ENCODE measurements around the gene TBC1D32.
"Not testable (repeated sequence)": the region's sequence is repeated elsewhere in the genome, so short reads cannot be mapped to it uniquely, and the experiment has no call there.

Gene TBC1D32

DNA sequence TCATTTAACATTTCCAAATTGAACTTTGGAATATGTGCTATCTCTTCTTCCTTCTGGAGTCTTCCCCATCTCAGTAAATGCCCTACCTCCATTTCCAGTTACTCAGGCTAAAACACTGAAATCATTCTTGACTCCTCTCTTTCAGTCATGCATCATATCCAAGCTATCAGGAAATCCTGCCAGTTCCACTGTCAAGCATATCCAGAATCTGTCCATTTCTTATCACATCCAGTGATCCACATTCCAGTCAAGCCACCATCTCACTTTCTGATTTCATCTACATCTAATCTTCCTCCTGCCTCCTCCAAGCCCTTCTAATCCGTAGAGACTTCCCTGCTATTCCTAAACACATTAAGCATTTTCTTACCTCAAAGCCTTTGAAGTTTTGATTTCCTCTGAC, 15.3 kb upstream of the TBC1D32 start:
- H3K27ac ChIP-seq (ENCODE audit: low read depth, low read length), result no peak overlapping the region
- peaks cover 7% of the 10 kb centered on the region; the same call in 1 of the 2 replicates for H3K4me1 ChIP-seq (ENCODE audit: control insufficient read depth, insufficient read depth, low read length)
- no peaks in the 10 kb centered on the region for H3K36me3 ChIP-seq (ENCODE audit: control insufficient read depth, insufficient read depth, low read length)
- H3K4me3 ChIP-seq (ENCODE audit: low read depth, low read length), result no peak overlapping the region
- H3K27me3 ChIP-seq (ENCODE audit: control insufficient read depth, insufficient read depth, low read length), result no peaks in the 10 kb centered on the region
- no peak overlapping the region for H3K9ac ChIP-seq (ENCODE audit: low read depth, low read length)
- H3K9me3 ChIP-seq (ENCODE audit: control insufficient read depth, insufficient read depth, low read length), result no peaks in the 10 kb centered on the region

DNA sequence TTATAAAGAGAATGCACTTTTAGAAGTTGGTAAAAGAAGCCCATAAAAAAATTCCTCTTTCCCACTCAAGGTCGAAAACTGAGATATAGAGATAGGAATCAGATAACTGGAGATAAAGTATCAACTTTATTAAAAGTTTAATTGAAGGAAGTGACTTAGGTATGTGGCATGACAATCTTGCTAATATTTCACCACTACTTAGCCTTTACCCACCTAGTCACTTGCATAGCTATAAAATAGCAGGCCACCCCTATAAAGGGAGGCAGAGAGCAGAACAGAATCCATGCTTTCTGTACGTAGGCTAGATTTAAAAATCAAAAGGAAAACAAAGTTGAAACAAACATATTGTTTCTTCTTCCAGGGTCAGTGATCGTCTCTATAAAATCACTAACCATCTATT, 13.2 kb upstream of the TBC1D32 start:
- Histone ChIP-seq H3K27me3 (ENCODE audit: control insufficient read depth, insufficient read depth, low read length) (no peaks in the 10 kb centered on the region), H3K4me3 (ENCODE audit: low read depth, low read length) (no peak overlapping the region), H3K27ac (ENCODE audit: low read depth, low read length) (no peak overlapping the region), H3K9ac (ENCODE audit: low read depth, low read length) (no peak overlapping the region), H3K36me3 (ENCODE audit: control insufficient read depth, insufficient read depth, low read length) (no peaks in the 10 kb centered on the region), H3K9me3 (ENCODE audit: control insufficient read depth, insufficient read depth, low read length) (no peaks in the 10 kb centered on the region), H3K4me1 (ENCODE audit: control insufficient read depth, insufficient read depth, low read length) (peaks cover 7% of the 10 kb centered on the region; the same call in 1 of the 2 replicates)

DNA sequence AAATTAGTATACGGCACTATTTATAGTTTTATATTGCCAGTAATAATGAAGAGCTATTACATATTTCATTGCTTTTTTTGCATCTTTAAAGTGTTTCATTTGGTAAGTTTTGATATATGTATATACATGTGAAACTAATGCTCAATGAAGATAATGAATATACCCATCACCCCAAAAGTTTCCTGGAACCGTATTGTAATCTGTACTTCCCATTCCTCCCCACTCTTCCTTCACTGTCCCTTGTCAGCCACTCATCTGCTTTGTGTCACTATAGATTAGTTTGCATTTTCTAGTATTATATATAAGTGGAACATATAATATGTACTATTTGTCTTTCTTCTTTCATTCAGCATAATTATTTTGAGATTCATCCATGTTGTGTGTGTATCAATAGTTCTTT, 10.3 kb upstream of the TBC1D32 start:
- no peaks in the 10 kb centered on the region for H3K9me3 ChIP-seq (ENCODE audit: control insufficient read depth, insufficient read depth, low read length)
- H3K9ac ChIP-seq (ENCODE audit: low read depth, low read length), result no peak overlapping the region

DNA sequence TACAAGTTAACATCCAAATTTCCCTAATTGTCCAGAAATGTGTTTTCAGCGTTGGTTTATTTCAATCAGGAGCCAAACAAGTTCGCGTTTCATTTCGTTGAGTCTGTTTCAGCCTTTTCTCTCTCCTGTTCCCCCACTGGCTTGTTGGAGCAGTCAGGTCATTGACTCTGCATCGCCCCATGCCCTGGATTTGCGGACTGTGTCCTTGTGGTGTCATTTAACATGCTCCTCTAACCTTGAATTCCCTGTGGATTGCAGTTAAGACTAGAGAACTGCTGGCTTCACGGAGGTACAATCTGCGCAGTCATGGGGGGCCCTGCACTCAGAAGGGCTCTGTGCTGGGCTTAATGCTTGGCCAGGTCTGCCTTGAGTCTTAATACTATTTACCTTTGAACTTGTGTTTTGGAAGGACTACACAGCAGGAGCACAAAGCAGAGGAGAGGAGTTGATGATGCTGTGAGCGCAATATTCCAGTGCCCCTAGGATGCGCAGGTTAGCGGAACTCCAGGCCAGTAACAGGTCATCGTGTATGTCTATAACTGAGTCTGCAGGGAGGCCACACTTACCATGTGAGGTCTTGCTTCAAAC, 5.5 kb upstream of the TBC1D32 start:
- no peak overlapping the region for H3K9ac ChIP-seq (ENCODE audit: low read depth, low read length)
- H3K4me1 ChIP-seq (ENCODE audit: control insufficient read depth, insufficient read depth, low read length), result peaks cover 6% of the 10 kb centered on the region; the same call in 1 of the 2 replicates
- H3K36me3 ChIP-seq (ENCODE audit: control insufficient read depth, insufficient read depth, low read length), result no peaks in the 10 kb centered on the region
- H3K4me3 ChIP-seq (ENCODE audit: low read depth, low read length), result no peak overlapping the region
- H3K9me3 ChIP-seq (ENCODE audit: control insufficient read depth, insufficient read depth, low read length), result no peaks in the 10 kb centered on the region
- H3K27me3 ChIP-seq (ENCODE audit: control insufficient read depth, insufficient read depth, low read length), result no peaks in the 10 kb centered on the region
- H3K27ac ChIP-seq (ENCODE audit: low read depth, low read length), result no peak overlapping the region

More for the DNA sequence above, 10.3 kb upstream of the TBC1D32 start:
- no peaks in the 10 kb centered on the region for H3K27me3 ChIP-seq (ENCODE audit: control insufficient read depth, insufficient read depth, low read length)
- H3K27ac ChIP-seq (ENCODE audit: low read depth, low read length), result no peak overlapping the region
- H3K36me3 ChIP-seq (ENCODE audit: control insufficient read depth, insufficient read depth, low read length), result no peaks in the 10 kb centered on the region
- H3K4me1 ChIP-seq (ENCODE audit: control insufficient read depth, insufficient read depth, low read length), result no peaks in the 10 kb centered on the region
- no peak overlapping the region for H3K4me3 ChIP-seq (ENCODE audit: low read depth, low read length)

DNA sequence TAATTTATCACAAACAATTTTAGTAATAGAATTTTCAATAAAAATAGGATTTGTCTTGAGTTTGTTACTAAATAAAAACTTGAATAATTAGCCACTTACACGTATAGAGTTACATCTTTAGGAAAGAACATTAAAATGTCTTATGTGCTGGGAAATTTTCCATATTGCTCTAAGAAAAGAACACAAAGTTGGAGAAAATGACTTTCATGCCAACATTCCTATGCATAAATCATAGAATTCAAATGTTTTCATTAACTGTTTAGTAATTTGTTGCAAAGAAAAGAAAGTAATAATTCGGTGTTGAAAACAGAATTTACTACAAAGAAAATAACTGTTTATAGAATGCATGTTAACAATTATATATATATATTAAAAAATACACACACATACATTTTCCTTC, 4.7 kb upstream of the TBC1D32 start:
- no peak overlapping the region for H3K27ac ChIP-seq (ENCODE audit: low read depth, low read length)
- H3K27me3 ChIP-seq (ENCODE audit: control insufficient read depth, insufficient read depth, low read length), result no peaks in the 10 kb centered on the region
- H3K4me1 ChIP-seq (ENCODE audit: control insufficient read depth, insufficient read depth, low read length), result peaks cover 6% of the 10 kb centered on the region; the same call in 1 of the 2 replicates
- H3K36me3 ChIP-seq (ENCODE audit: control insufficient read depth, insufficient read depth, low read length), result no peaks in the 10 kb centered on the region
- no peaks in the 10 kb centered on the region for H3K9me3 ChIP-seq (ENCODE audit: control insufficient read depth, insufficient read depth, low read length)
- no peak overlapping the region for H3K4me3 ChIP-seq (ENCODE audit: low read depth, low read length)
- no peak overlapping the region for H3K9ac ChIP-seq (ENCODE audit: low read depth, low read length)

DNA sequence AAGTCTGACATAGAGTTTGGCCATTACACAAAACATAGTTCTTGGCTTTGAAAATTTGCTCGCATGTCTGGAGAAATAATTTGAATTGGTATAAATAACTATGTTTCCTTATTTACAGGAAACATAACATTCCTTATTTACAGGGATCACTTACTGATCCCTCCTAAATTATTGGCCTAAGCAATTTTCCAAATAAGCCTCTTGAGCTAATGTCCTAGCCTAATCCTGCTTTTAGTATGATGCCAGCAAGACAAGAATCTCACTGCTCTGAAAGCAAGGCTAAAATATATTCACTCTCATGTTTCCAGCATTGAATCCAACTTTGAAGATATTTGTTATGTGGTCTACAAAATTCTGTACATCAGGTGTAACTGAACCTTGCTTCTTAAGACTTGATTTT, 4.1 kb upstream of the TBC1D32 start:
- no peaks in the 10 kb centered on the region for H3K27me3 ChIP-seq (ENCODE audit: control insufficient read depth, insufficient read depth, low read length)
- no peaks in the 10 kb centered on the region for H3K36me3 ChIP-seq (ENCODE audit: control insufficient read depth, insufficient read depth, low read length)
- no peak overlapping the region for H3K4me3 ChIP-seq (ENCODE audit: low read depth, low read length)
- no peak overlapping the region for H3K27ac ChIP-seq (ENCODE audit: low read depth, low read length)
- peaks cover 6% of the 10 kb centered on the region; the same call in 1 of the 2 replicates for H3K4me1 ChIP-seq (ENCODE audit: control insufficient read depth, insufficient read depth, low read length)
- no peak overlapping the region for H3K9ac ChIP-seq (ENCODE audit: low read depth, low read length)
- H3K9me3 ChIP-seq (ENCODE audit: control insufficient read depth, insufficient read depth, low read length), result no peaks in the 10 kb centered on the region

DNA sequence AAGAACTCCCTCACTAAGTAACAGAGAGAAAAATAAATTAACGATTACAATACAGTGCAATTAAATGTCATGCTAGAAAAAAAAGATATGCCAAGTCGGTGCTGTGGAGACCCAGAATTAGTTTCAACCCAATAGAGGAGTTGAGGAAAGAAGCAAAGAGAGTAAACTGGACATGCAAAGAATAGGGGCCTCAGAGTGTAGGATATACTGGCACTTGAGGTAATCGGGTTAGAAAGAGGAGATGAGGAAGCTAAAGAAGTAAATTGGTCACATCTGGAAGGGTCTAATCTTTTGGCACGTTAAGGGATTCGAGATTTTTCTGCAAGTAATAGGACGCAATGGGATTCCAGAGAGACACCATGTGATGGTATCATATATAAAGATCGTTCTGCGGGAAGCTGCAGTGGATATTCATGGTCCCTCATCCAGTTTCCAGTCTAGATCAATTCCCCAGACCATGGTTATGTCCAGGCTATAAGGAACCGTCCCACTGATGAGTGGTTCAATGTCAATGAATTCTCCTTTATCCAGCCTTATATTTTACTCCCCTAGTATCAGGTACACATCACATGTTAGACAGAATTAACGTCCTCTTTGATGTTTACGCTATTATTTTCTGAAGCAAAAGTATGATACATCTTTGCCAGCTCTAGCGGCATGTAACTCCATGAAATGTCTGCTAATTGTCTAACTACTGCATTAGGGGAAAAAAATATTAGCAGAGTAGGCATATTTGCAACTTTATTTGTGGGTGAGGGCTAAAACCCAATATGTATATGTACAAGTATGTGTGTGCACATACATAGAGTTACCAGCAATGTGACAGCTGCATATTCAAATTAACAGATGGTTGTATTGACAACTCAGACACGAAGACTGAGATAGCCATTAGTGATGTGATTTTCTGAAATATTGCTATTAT, 1.1 kb upstream of the TBC1D32 start:
- no peaks in the 10 kb centered on the region for H3K9me3 ChIP-seq (ENCODE audit: control insufficient read depth, insufficient read depth, low read length)
- H3K27ac ChIP-seq (ENCODE audit: low read depth, low read length), result peak overlapping the region; percentile 79
- H3K4me3 ChIP-seq (ENCODE audit: low read depth, low read length), result peak overlapping the region; percentile 83
- peaks cover 6% of the 10 kb centered on the region; the same call in 1 of the 2 replicates for H3K4me1 ChIP-seq (ENCODE audit: control insufficient read depth, insufficient read depth, low read length)
- H3K36me3 ChIP-seq (ENCODE audit: control insufficient read depth, insufficient read depth, low read length), result no peaks in the 10 kb centered on the region
- H3K27me3 ChIP-seq (ENCODE audit: control insufficient read depth, insufficient read depth, low read length), result no peaks in the 10 kb centered on the region
- peak overlapping the region; percentile 77 for H3K9ac ChIP-seq (ENCODE audit: low read depth, low read length)

- not testable (repeated sequence) for H3K27me3 ChIP-seq (ENCODE audit: control insufficient read depth, insufficient read depth, low read length); H3K27ac ChIP-seq (ENCODE audit: low read depth, low read length); H3K9me3 ChIP-seq (ENCODE audit: control insufficient read depth, insufficient read depth, low read length); H3K4me1 ChIP-seq (ENCODE audit: control insufficient read depth, insufficient read depth, low read length); H3K36me3 ChIP-seq (ENCODE audit: control insufficient read depth, insufficient read depth, low read length); H3K9ac ChIP-seq (ENCODE audit: low read depth, low read length)
- H3K4me3 ChIP-seq (ENCODE audit: low read depth, low read length), result peak overlapping the region; percentile 83
Observed at GRCh38 chr6:121333694-121334093, 586 bp downstream of the TBC1D32 start.

DNA sequence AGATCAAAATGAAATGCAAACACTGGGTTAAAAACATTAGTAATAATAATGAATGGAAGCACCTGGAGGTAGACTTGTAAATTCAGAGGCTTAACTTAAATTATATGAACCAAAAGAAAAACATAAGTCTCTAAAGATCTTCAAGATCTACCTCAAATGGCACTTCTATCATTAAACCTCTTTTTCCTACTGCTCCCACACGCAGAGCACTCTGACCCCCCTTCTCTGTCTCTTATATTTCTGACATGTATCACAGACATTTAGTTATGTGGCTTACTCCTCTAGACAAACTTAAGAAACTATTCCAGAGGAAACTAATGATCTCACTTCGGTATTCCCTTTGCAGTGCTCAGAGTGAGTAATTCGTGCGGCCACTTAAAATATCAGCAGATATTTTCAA, 1.1 kb downstream of the TBC1D32 start:
- H3K27me3 ChIP-seq (ENCODE audit: control insufficient read depth, insufficient read depth, low read length), result no peaks in the 10 kb centered on the region
- no peak overlapping the region for H3K27ac ChIP-seq (ENCODE audit: low read depth, low read length)
- H3K36me3 ChIP-seq (ENCODE audit: control insufficient read depth, insufficient read depth, low read length), result no peaks in the 10 kb centered on the region
- H3K4me3 ChIP-seq (ENCODE audit: low read depth, low read length), result no peak overlapping the region
- H3K4me1 ChIP-seq (ENCODE audit: control insufficient read depth, insufficient read depth, low read length), result peaks cover 6% of the 10 kb centered on the region; the same call in 1 of the 2 replicates
- H3K9me3 ChIP-seq (ENCODE audit: control insufficient read depth, insufficient read depth, low read length), result no peaks in the 10 kb centered on the region
- H3K9ac ChIP-seq (ENCODE audit: low read depth, low read length), result no peak overlapping the region

DNA sequence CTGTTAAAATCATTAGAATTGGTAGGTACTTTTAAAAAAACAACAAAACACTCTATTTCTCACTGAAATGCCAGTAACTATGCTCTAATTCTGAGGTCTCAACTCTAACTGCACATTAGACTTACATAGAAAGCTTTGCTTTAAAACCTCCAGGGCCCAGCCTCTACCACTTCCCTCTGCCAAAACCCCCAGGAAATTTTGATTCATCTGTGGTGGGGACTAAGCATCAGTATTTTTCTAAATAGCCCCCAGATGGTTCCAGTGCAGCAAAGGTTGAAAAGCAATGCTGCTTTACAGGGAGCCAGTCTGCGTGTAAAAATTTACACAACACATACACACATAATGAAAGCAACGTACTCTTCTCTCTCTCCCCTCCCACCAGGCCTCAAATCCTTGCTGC, 3.8 kb downstream of the TBC1D32 start:
- Histone ChIP-seq H3K9me3 (ENCODE audit: control insufficient read depth, insufficient read depth, low read length) (no peaks in the 10 kb centered on the region), H3K4me1 (ENCODE audit: control insufficient read depth, insufficient read depth, low read length) (peaks cover 6% of the 10 kb centered on the region; the same call in 1 of the 2 replicates), H3K27ac (ENCODE audit: low read depth, low read length) (no peak overlapping the region), H3K27me3 (ENCODE audit: control insufficient read depth, insufficient read depth, low read length) (no peaks in the 10 kb centered on the region), H3K9ac (ENCODE audit: low read depth, low read length) (no peak overlapping the region), H3K4me3 (ENCODE audit: low read depth, low read length) (no peak overlapping the region), H3K36me3 (ENCODE audit: control insufficient read depth, insufficient read depth, low read length) (no peaks in the 10 kb centered on the region)

GRCh38 chr6:121321282-121321681, 13.0 kb downstream of the TBC1D32 start:
- peaks cover 4% of the 10 kb centered on the region; the same call in 1 of the 2 replicates for H3K36me3 ChIP-seq (ENCODE audit: control insufficient read depth, insufficient read depth, low read length)
- no peaks in the 10 kb centered on the region for H3K27me3 ChIP-seq (ENCODE audit: control insufficient read depth, insufficient read depth, low read length)
- H3K9ac ChIP-seq (ENCODE audit: low read depth, low read length), result no peak overlapping the region
- no peak overlapping the region for H3K4me3 ChIP-seq (ENCODE audit: low read depth, low read length)
- no peaks in the 10 kb centered on the region for H3K9me3 ChIP-seq (ENCODE audit: control insufficient read depth, insufficient read depth, low read length)
- H3K4me1 ChIP-seq (ENCODE audit: control insufficient read depth, insufficient read depth, low read length), result peaks cover 5% of the 10 kb centered on the region; the same call in 1 of the 2 replicates
- H3K27ac ChIP-seq (ENCODE audit: low read depth, low read length), result no peak overlapping the region
